ENCODE measurements around the gene SLC6A3. TPM values are rescaled to one million over a fixed set of nuclear protein-coding genes. Genes with fewer than 3 reads are reported as not detected.

SLC6A3 gene
- total RNA-seq, 1 experiment from 2014 or later = 0.74 TPM

DNA sequence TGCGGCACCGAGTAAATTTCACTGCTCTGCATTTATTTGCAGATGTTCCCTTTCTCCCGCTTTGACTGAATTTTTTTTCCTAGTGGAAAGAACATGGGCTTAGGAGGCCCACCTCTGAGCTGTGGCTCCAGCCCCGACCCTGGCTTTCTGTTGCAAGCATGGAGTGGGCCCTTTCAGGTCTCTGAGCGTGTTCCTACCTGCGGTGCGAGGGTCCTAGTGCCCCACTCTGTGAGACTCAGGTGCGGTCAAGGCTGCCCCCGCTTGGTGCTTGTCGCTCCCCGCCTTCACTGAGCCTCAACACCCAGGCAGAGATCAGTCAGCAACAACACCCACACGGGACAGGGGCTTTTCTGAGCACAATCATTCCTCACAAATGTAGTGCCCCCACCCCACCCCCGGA lies 32.0 kb downstream of the SLC6A3 start (continued):
- TF ChIP-seq AFF4 (CRISPR knock-in tag; IDR thresholded peaks at IDR 0.05; ENCODE audit: borderline replicate concordance) (no peak), JUN (CRISPR knock-in tag; IDR thresholded peaks at IDR 0.05) (no peak), E2F4 (CRISPR knock-in tag; IDR thresholded peaks at IDR 0.05; ENCODE audit: borderline replicate concordance, low read depth) (no peak), RELA (CRISPR knock-in tag; IDR thresholded peaks at IDR 0.05; ENCODE audit: borderline replicate concordance) (no peak), ZNF219 (CRISPR knock-in tag; IDR thresholded peaks at IDR 0.05; ENCODE audit: borderline replicate concordance) (no peak), PRRX2 (CRISPR knock-in tag; IDR thresholded peaks at IDR 0.05) (no peak), ZNF416 (CRISPR knock-in tag; IDR thresholded peaks at IDR 0.05) (no peak)
- TF ChIP-seq, protein P1, sequence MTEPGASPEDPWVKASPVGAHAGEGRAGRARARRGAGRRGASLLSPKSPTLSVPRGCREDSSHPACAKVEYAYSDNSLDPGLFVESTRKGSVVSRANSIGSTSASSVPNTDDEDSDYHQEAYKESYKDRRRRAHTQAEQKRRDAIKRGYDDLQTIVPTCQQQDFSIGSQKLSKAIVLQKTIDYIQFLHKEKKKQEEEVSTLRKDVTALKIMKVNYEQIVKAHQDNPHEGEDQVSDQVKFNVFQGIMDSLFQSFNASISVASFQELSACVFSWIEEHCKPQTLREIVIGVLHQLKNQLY (CRISPR knock-in tag; IDR thresholded peaks at IDR 0.05) = no peak

GRCh38 chr5:1412621-1413020 lies 32.6 kb downstream of the SLC6A3 start:
- CTCF ChIA-PET = interaction anchor here (0.5 to 1.6 kb wide), 2 partner anchors 27 to 405 kb away, joined by 3 to 4 read pairs; no protein-coding TSS in a partner anchor
- DNase-seq (ENCODE audit: low spot score) = no peak

More at GRCh38 chr5:1412621-1413020, 32.6 kb downstream of the SLC6A3 start:
- POLR2A ChIA-PET = no interaction called here
- Mint-ChIP-seq H3K9me3 (no peaks in the 10 kb centered on the region), H3K27me3 (ENCODE audit: low read depth) (no peaks in the 10 kb centered on the region), H3K27ac (no peak overlapping the region), H3K36me3 (no peaks in the 10 kb centered on the region), H3K4me1 (peaks cover 10% of the 10 kb centered on the region), H3K4me3 (no peak overlapping the region)
- no peak for ATAC-seq
- TF ChIP-seq GABPB1 (CRISPR knock-in tag; IDR thresholded peaks at IDR 0.05) = no peak
- TF ChIP-seq, protein P1 (CRISPR knock-in tag; IDR thresholded peaks at IDR 0.05) = no peak
- TF ChIP-seq RELA (CRISPR knock-in tag; IDR thresholded peaks at IDR 0.05; ENCODE audit: borderline replicate concordance) = no peak
- no peak for TF ChIP-seq SMAD4 (CRISPR knock-in tag; IDR thresholded peaks at IDR 0.05)
- no peak for TF ChIP-seq ZNF425 (CRISPR knock-in tag; conservative IDR thresholded peaks at IDR 0.05)
- no peak for TF ChIP-seq IRF2 (CRISPR knock-in tag; IDR thresholded peaks at IDR 0.05; ENCODE audit: borderline replicate concordance, low read depth)
- no peak for TF ChIP-seq CREB1 (CRISPR knock-in tag; IDR thresholded peaks at IDR 0.05)
- TF ChIP-seq, protein P2, sequence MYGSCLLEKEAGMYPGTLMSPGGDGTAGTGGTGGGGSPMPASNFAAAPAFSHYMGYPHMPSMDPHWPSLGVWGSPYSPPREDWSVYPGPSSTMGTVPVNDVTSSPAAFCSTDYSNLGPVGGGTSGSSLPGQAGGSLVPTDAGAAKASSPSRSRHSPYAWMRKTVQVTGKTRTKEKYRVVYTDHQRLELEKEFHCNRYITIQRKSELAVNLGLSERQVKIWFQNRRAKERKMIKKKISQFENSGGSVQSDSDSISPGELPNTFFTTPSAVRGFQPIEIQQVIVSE (CRISPR knock-in tag; IDR thresholded peaks at IDR 0.05; ENCODE audit: borderline replicate concordance) = no peak
- no peak for TF ChIP-seq ZNF263 (CRISPR knock-in tag; IDR thresholded peaks at IDR 0.05; ENCODE audit: low read depth)
- no peak for TF ChIP-seq ZNF416 (CRISPR knock-in tag; IDR thresholded peaks at IDR 0.05)
- TF ChIP-seq ZNF121 (CRISPR knock-in tag; IDR thresholded peaks at IDR 0.05) = no peak
- no peak for TF ChIP-seq GRHL2 (CRISPR knock-in tag; IDR thresholded peaks at IDR 0.05; ENCODE audit: insufficient replicate concordance, severe bottlenecking)
